SJCRH30 (cell line): Measurements from ENCODE around the gene SCAMP1. TPM values are rescaled to one million over a fixed set of nuclear protein-coding genes. Genes with fewer than 3 reads are reported as not detected.

Source experiments
- DNase-seq, 2 experiments: peaks; one replicate each; pipeline ENCODE4 v3.0.0-alpha.2; 2015 to 2020
- H3K27ac ChIP-seq: fragments of 250-450 bp; sonication (Bioruptor Pico); 2 replicates; pipeline ENCODE4 v1.5.1; 2020; ENCODE audit warnings: mild to moderate bottlenecking, moderate library complexity
- H3K27me3 ChIP-seq: fragments of 250-450 bp; sonication (Bioruptor Pico); 2 replicates; pipeline ENCODE4 v1.5.1; 2020; ENCODE audit warnings: mild to moderate bottlenecking, moderate library complexity
- H3K36me3 ChIP-seq: fragments of 250-450 bp; sonication (Bioruptor Pico); 2 replicates; pipeline ENCODE4 v1.5.1; 2020; ENCODE audit warnings: mild to moderate bottlenecking, moderate library complexity
- H3K4me1 ChIP-seq: fragments of 250-450 bp; sonication (Bioruptor Pico); 2 replicates; pipeline ENCODE4 v1.5.1; 2020; ENCODE audit warnings: mild to moderate bottlenecking, moderate library complexity
- H3K4me3 ChIP-seq: fragments of 250-450 bp; sonication (Bioruptor Pico); 2 replicates; pipeline ENCODE4 v1.5.1; 2020; ENCODE audit warnings: mild to moderate bottlenecking, moderate library complexity
- H3K9me3 ChIP-seq: fragments of 250-450 bp; sonication (Bioruptor Pico); replicated peaks from 2 replicates; pipeline ENCODE4 v1.5.1; 2020; ENCODE audit warnings: mild to moderate bottlenecking, moderate library complexity
- total RNA-seq: library from RNA; depleted of rRNA; stranded (reverse); fragments of >200 nt; shearing (Covaris generic); gene quantifications from 2 replicates; pipeline ENCODE4 v1.2.3, GENCODE V29; 2014; rRNA removed

SCAMP1 gene
- total RNA-seq, 1 experiment from 2014 or later, result 54.4 TPM

GRCh38 chr5:78518365-78519197, 158.2 kb downstream of the SCAMP1 start:
- Histone ChIP-seq H3K36me3 (peaks cover 2% of the 10 kb centered on the region; the same call in 1 of the 2 replicates), H3K27me3 (no peaks in the 10 kb centered on the region), H3K4me1 (peaks cover 63% of the 10 kb centered on the region), H3K27ac (peak overlapping the region; percentile 77), H3K4me3 (no peak overlapping the region), H3K9me3 (no peaks in the 10 kb centered on the region)
- DNase-seq, result peak; percentile 90 to 92

GRCh38 chr5:78519198-78519941, 159.0 kb downstream of the SCAMP1 start:
- Histone ChIP-seq H3K4me1 (peaks cover 56% of the 10 kb centered on the region), H3K36me3 (peaks cover 2% of the 10 kb centered on the region; the same call in 1 of the 2 replicates), H3K27me3 (no peaks in the 10 kb centered on the region), H3K9me3 (no peaks in the 10 kb centered on the region), H3K27ac (peak overlapping the region; percentile 77), H3K4me3 (no peak overlapping the region)
- DNase-seq, result no peak

GRCh38 chr5:78521455-78521854, 161.0 kb downstream of the SCAMP1 start:
- Histone ChIP-seq H3K27ac (no peak overlapping the region), H3K4me1 (peaks cover 37% of the 10 kb centered on the region), H3K27me3 (no peaks in the 10 kb centered on the region), H3K4me3 (no peak overlapping the region), H3K36me3 (peaks cover 2% of the 10 kb centered on the region; the same call in 1 of the 2 replicates), H3K9me3 (no peaks in the 10 kb centered on the region)
- DNase-seq, result no peak

- Histone ChIP-seq H3K4me1 (peaks cover 25% of the 10 kb centered on the region), H3K27me3 (no peaks in the 10 kb centered on the region), H3K4me3 (no peak overlapping the region), H3K27ac (no peak overlapping the region), H3K9me3 (no peaks in the 10 kb centered on the region), H3K36me3 (peaks cover 2% of the 10 kb centered on the region; the same call in 1 of the 2 replicates)
- DNase-seq, result no peak
Observed at GRCh38 chr5:78522476-78523260, 162.3 kb downstream of the SCAMP1 start.

GRCh38 chr5:78523314-78524193, 163.1 kb downstream of the SCAMP1 start:
- DNase-seq, result no peak
- H3K9me3 ChIP-seq, result no peaks in the 10 kb centered on the region
- no peak overlapping the region for H3K4me3 ChIP-seq
- H3K27me3 ChIP-seq, result no peaks in the 10 kb centered on the region
- peaks cover 18% of the 10 kb centered on the region for H3K4me1 ChIP-seq
- H3K27ac ChIP-seq, result no peak overlapping the region
- peaks cover 2% of the 10 kb centered on the region; the same call in 1 of the 2 replicates for H3K36me3 ChIP-seq

- DNase-seq, result no peak
- Histone ChIP-seq H3K9me3 (no peaks in the 10 kb centered on the region), H3K4me1 (peaks cover 5% of the 10 kb centered on the region; the same call in 1 of the 2 replicates), H3K36me3 (peaks cover 2% of the 10 kb centered on the region; the same call in 1 of the 2 replicates), H3K27me3 (no peaks in the 10 kb centered on the region), H3K27ac (no peak overlapping the region), H3K4me3 (no peak overlapping the region)
Observed at GRCh38 chr5:78526049-78526525, 165.7 kb downstream of the SCAMP1 start.

- Histone ChIP-seq H3K9me3 (no peaks in the 10 kb centered on the region), H3K27me3 (no peaks in the 10 kb centered on the region), H3K4me3 (no peak overlapping the region), H3K36me3 (peaks cover 2% of the 10 kb centered on the region; the same call in 1 of the 2 replicates), H3K27ac (no peak overlapping the region), H3K4me1 (no peaks in the 10 kb centered on the region)
- no peak for DNase-seq
Observed at GRCh38 chr5:78527054-78527859, 166.8 kb downstream of the SCAMP1 start.

- no peak for DNase-seq
- H3K27ac ChIP-seq, result no peak overlapping the region
- H3K27me3 ChIP-seq, result no peaks in the 10 kb centered on the region
- peaks cover 1% of the 10 kb centered on the region; the same call in 1 of the 2 replicates for H3K36me3 ChIP-seq
- no peaks in the 10 kb centered on the region for H3K4me1 ChIP-seq
- H3K9me3 ChIP-seq, result no peaks in the 10 kb centered on the region
- H3K4me3 ChIP-seq, result no peak overlapping the region
Observed at GRCh38 chr5:78527925-78528324, 167.5 kb downstream of the SCAMP1 start.

Other genes starting within 250 kb of the SCAMP1 start
- gene AP3B1, start 65.9 kb upstream of the SCAMP1 start, total RNA-seq, result 79.6 and 93.0 TPM in 2 replicates